MM.1S (cell line): ENCODE data around the gene KLRF2.

Experiments
- DNase-seq: peaks from one replicate; pipeline ENCODE4 v3.0.0-alpha.2; 2015
- H2AFZ ChIP-seq: fragments of 300-600 bp; sonication (generic); 2 replicates; pipeline ENCODE4 v1.6.0; 2016; ENCODE audit warnings: antibody characterized with exemption, low read length
- H3F3A ChIP-seq: fragments of 300-600 bp; sonication (generic); 2 replicates; pipeline ENCODE4 v1.6.1; 2016; ENCODE audit warnings: mild to moderate bottlenecking, antibody characterized with exemption, low read length, moderate library complexity, mixed read lengths; ENCODE audit not compliant: insufficient read depth
- H3K27ac ChIP-seq: fragments of 300-600 bp; sonication (generic); 2 replicates; pipeline ENCODE4 v1.5.1; 2016; ENCODE audit warnings: mild to moderate bottlenecking, low read length
- H3K27me3 ChIP-seq: fragments of 300-600 bp; sonication (generic); replicated peaks from 2 replicates; pipeline ENCODE4 v1.6.0; 2016; ENCODE audit warnings: low read length; ENCODE audit not compliant: insufficient read depth
- H3K36me3 ChIP-seq: fragments of 300-600 bp; sonication (generic); replicated peaks from 2 replicates; pipeline ENCODE4 v1.6.1; 2016; ENCODE audit warnings: mild to moderate bottlenecking, low read length, mixed read lengths; ENCODE audit not compliant: insufficient read depth
- H3K4me1 ChIP-seq: fragments of 300-600 bp; sonication (generic); 2 replicates; pipeline ENCODE4 v1.6.1; 2016; ENCODE audit warnings: low read length, mixed read lengths
- H3K4me2 ChIP-seq: fragments of 300-600 bp; sonication (generic); 2 replicates; pipeline ENCODE4 v1.6.0; 2016; ENCODE audit warnings: low read depth, low read length
- H3K4me3 ChIP-seq: fragments of 300-600 bp; sonication (generic); 2 replicates; pipeline ENCODE4 v1.5.1; 2016; ENCODE audit warnings: low read length, mixed read lengths
- H3K79me2 ChIP-seq: fragments of 300-600 bp; sonication (generic); 2 replicates; pipeline ENCODE4 v1.6.1; 2016; ENCODE audit warnings: mixed run types, low read length, mixed read lengths
- H3K9ac ChIP-seq: fragments of 300-600 bp; sonication (generic); 2 replicates; pipeline ENCODE4 v1.6.1; 2016; ENCODE audit warnings: low read length, mixed read lengths
- H3K9me2 ChIP-seq: fragments of 300-600 bp; sonication (generic); replicated peaks from 2 replicates; pipeline ENCODE4 v1.6.1; 2016; ENCODE audit warnings: mild to moderate bottlenecking, low read length, mixed read lengths; ENCODE audit not compliant: insufficient read depth
- H3K9me3 ChIP-seq: fragments of 300-600 bp; sonication (generic); replicated peaks from 2 replicates; pipeline ENCODE4 v1.6.1; 2016; ENCODE audit warnings: mild to moderate bottlenecking, low read length, mixed read lengths; ENCODE audit not compliant: insufficient read depth
- H4K20me1 ChIP-seq: fragments of 300-600 bp; sonication (generic); 2 replicates; pipeline ENCODE4 v1.6.1; 2016; ENCODE audit warnings: mild to moderate bottlenecking, low read length, moderate library complexity, mixed read lengths; ENCODE audit not compliant: insufficient read depth
- EZH2 ChIP-seq: fragments of 300-600 bp; sonication (generic); optimal IDR thresholded peaks from 2 replicates; pipeline ENCODE3; 2017; ENCODE audit warnings: low read depth, mild to moderate bottlenecking, antibody characterized with exemption, low read length, mixed read lengths
- EZH2phosphoT487 ChIP-seq: fragments of 300-600 bp; sonication (generic); IDR thresholded peaks from 2 replicates; pipeline ENCODE4 v1.6.1; 2018; ENCODE audit warnings: antibody characterized with exemption, low read length
- TF ChIP-seq, protein P1 (sequence below): fragments of 300-600 bp; sonication (generic); IDR thresholded peaks from 2 replicates; pipeline ENCODE4 v1.5.1; 2016; ENCODE audit warnings: antibody characterized with exemption, low read length, mixed read lengths

The KLRF2 gene

DNA sequence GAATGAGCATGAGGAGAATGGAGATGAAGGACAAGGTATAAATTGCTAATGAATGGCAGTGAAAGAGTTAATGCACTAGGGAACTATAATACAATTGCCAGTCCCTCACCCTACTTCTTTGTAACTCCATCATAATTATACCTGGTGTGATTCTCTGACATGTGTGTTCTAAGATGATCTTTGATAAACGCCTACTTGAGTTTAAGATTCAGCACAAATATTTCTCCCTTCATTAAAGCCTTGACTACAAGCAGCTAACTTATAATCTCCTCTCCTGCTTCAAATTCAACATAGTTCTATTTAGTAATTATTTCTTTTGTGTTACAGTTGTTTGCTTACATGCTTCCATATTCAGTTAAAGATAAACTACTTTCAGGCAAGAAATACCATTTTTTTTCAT lies 60.5 kb downstream of the KLRF2 start:
- Histone ChIP-seq H3K4me1 (no peaks in the 10 kb centered on the region), H3K4me3 (no peak overlapping the region), H4K20me1 (no peaks in the 10 kb centered on the region), H2AFZ (no peak overlapping the region), H3K9me2 (no peaks in the 10 kb centered on the region), H3K4me2 (no peak overlapping the region), H3K9ac (no peak overlapping the region), H3K36me3 (no peaks in the 10 kb centered on the region), H3K9me3 (no peaks in the 10 kb centered on the region), H3F3A (no peaks in the 10 kb centered on the region), H3K79me2 (no peaks in the 10 kb centered on the region), H3K27ac (no peak overlapping the region), H3K27me3 (peaks cover 15% of the 10 kb centered on the region)
- no peak for DNase-seq
- TF ChIP-seq, protein P1, sequence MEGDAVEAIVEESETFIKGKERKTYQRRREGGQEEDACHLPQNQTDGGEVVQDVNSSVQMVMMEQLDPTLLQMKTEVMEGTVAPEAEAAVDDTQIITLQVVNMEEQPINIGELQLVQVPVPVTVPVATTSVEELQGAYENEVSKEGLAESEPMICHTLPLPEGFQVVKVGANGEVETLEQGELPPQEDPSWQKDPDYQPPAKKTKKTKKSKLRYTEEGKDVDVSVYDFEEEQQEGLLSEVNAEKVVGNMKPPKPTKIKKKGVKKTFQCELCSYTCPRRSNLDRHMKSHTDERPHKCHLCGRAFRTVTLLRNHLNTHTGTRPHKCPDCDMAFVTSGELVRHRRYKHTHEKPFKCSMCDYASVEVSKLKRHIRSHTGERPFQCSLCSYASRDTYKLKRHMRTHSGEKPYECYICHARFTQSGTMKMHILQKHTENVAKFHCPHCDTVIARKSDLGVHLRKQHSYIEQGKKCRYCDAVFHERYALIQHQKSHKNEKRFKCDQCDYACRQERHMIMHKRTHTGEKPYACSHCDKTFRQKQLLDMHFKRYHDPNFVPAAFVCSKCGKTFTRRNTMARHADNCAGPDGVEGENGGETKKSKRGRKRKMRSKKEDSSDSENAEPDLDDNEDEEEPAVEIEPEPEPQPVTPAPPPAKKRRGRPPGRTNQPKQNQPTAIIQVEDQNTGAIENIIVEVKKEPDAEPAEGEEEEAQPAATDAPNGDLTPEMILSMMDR, result no peak
- no peak for TF ChIP-seq EZH2phosphoT487
- no peak for TF ChIP-seq EZH2

- no peak for DNase-seq
These were observed 62.0 kb downstream of the KLRF2 start for GRCh38 chr12:9943240-9943639.

GRCh38 chr12:9944391-9944790 lies 63.1 kb downstream of the KLRF2 start:
- no peaks in the 10 kb centered on the region for H3K9me3 ChIP-seq
- H2AFZ ChIP-seq, result no peak overlapping the region
- H3K27me3 ChIP-seq, result peaks cover 15% of the 10 kb centered on the region
- no peaks in the 10 kb centered on the region for H4K20me1 ChIP-seq
- H3K27ac ChIP-seq, result no peak overlapping the region
- H3K9ac ChIP-seq, result no peak overlapping the region
- H3K9me2 ChIP-seq, result no peaks in the 10 kb centered on the region
- no peaks in the 10 kb centered on the region for H3K79me2 ChIP-seq
- H3K36me3 ChIP-seq, result no peaks in the 10 kb centered on the region
- H3K4me2 ChIP-seq, result no peak overlapping the region
- H3K4me3 ChIP-seq, result no peak overlapping the region
- peaks cover 13% of the 10 kb centered on the region; the same call in 1 of the 2 replicates for H3F3A ChIP-seq
- TF ChIP-seq EZH2phosphoT487, result no peak
- no peak for TF ChIP-seq EZH2
- TF ChIP-seq, protein P1, result no peak
- peaks cover 14% of the 10 kb centered on the region for H3K4me1 ChIP-seq
- DNase-seq, result no peak

More at GRCh38 chr12:9943240-9943639, 62.0 kb downstream of the KLRF2 start:
- H4K20me1 ChIP-seq, result no peaks in the 10 kb centered on the region
- H3K36me3 ChIP-seq, result no peaks in the 10 kb centered on the region
- H3K27ac ChIP-seq, result no peak overlapping the region
- no peak overlapping the region for H3K9ac ChIP-seq
- H3K4me3 ChIP-seq, result no peak overlapping the region
- H3K4me1 ChIP-seq, result peaks cover 5% of the 10 kb centered on the region
- TF ChIP-seq, protein P1, result no peak
- no peak for TF ChIP-seq EZH2
- no peak for TF ChIP-seq EZH2phosphoT487
- peaks cover 15% of the 10 kb centered on the region for H3K27me3 ChIP-seq
- H3K9me2 ChIP-seq, result no peaks in the 10 kb centered on the region
- no peaks in the 10 kb centered on the region for H3K9me3 ChIP-seq
- 0 out of 2 replicates have a peak, but pooled peaks cover 1% of the 10 kb centered on the region for H3F3A ChIP-seq
- no peaks in the 10 kb centered on the region for H3K79me2 ChIP-seq
- H2AFZ ChIP-seq, result no peak overlapping the region
- H3K4me2 ChIP-seq, result no peak overlapping the region
